Measurements from ENCODE around the gene RPL3. TPM values are rescaled to one million over a fixed set of nuclear protein-coding genes. Genes with fewer than 3 reads are reported as not detected.

Gene RPL3
- total and polyA plus RNA-seq, 4 donors = 1,521 to 2,749 (median 1,961) TPM

DNA sequence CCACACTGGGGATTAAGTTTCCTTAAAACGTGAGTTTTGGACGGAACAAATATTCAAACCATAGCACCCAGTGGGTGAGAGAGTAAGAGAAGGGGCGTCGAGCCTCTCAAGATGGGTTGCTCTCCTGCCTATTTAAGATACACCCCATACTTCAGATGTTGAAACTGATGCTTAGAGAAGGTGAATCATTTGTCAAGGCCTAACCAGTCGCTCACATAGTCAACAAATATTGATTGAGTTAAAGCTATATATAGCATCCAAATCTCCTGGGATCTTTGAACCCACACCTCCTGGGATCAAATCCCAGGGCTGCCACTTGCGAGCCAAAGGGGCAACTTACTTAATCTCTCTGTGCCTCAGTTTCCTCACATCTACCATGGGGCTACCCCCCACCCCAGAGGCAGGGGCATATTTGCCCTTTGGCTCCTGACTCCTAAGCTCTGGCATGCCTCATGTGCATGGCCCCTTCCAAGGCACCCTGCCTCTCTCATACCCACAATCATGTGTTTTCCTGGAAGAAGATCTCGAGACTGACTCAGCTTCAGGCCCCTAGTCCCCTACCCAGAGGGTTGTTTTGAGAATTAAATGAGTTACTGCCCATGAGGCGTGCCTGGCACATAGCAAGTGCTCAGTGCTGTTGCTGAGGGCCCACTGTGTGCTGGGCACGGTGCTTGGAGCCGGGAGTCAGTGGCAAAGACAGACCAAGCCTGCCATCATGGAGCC lies 55.6 kb downstream of the RPL3 start:
- H3K9me3 ChIP-seq (ENCODE audit: control insufficient read depth in 4 of 4, insufficient read depth in 3 of 4, low read length in 3 of 4) = peaks cover 0 to 12% (median 3%) of the 10 kb centered on the region in 4 donors
- no peak overlapping the region for H3K4me3 ChIP-seq
- no peak overlapping the region for H3K9ac ChIP-seq (ENCODE audit: insufficient read depth in 1 of 2, low read length in 2 of 2)
- WGBS, 2 donors = 85 to 91% methylated on average over 10 of the region's 10 CpGs
- no peaks in the 10 kb centered on the region for H3K27me3 ChIP-seq (ENCODE audit: control insufficient read depth in 3 of 3, insufficient read depth in 3 of 3, low read length in 2 of 3)
- ATAC-seq (ENCODE audit: insufficient read depth, low FRiP score) (no peak), DNase-seq (no peak)
- H3K4me1 ChIP-seq (ENCODE audit: control insufficient read depth in 5 of 5, insufficient read depth in 5 of 5, low read length in 5 of 5) = no peaks in the 10 kb centered on the region
- TF ChIP-seq, protein P1, sequence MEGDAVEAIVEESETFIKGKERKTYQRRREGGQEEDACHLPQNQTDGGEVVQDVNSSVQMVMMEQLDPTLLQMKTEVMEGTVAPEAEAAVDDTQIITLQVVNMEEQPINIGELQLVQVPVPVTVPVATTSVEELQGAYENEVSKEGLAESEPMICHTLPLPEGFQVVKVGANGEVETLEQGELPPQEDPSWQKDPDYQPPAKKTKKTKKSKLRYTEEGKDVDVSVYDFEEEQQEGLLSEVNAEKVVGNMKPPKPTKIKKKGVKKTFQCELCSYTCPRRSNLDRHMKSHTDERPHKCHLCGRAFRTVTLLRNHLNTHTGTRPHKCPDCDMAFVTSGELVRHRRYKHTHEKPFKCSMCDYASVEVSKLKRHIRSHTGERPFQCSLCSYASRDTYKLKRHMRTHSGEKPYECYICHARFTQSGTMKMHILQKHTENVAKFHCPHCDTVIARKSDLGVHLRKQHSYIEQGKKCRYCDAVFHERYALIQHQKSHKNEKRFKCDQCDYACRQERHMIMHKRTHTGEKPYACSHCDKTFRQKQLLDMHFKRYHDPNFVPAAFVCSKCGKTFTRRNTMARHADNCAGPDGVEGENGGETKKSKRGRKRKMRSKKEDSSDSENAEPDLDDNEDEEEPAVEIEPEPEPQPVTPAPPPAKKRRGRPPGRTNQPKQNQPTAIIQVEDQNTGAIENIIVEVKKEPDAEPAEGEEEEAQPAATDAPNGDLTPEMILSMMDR (IDR thresholded peaks at IDR 0.05; ENCODE audit: control extremely low read depth, extremely low read depth) = no peak
- no peaks in the 10 kb centered on the region for H3K36me3 ChIP-seq (ENCODE audit: control insufficient read depth in 4 of 4, insufficient read depth in 4 of 4, low read length in 4 of 4)
- H3K27ac ChIP-seq (ENCODE audit: low read depth in 1 of 2, low read length in 1 of 2) = no peak overlapping the region

Small RNA genes within 50 kb of the gene (small RNA-seq; reads per million reads assigned to genes)
- gene SNORD43 (ENCODE audit: low replicate concordance) (not detected), gene SNORD83A (ENCODE audit: low replicate concordance) (5,142 reads per million, percentile 100 among the genes with 10 or more reads in this experiment), gene SNORD83B (ENCODE audit: low replicate concordance) (not detected)

Other genes starting within 250 kb of the RPL3 start
- gene APOBEC3G, start 242.3 kb downstream of the RPL3 start, total RNA-seq = 10 to 100 TPM; 12.8 to 15.2 TPM
- gene APOBEC3G, start 242.3 kb downstream of the RPL3 start, polyA plus RNA-seq = 10 to 100 TPM in 1 of 2 donors, 1 to 10 TPM in 1; 6.5 to 15.5 TPM
- gene APOBEC3H, start 222.4 kb downstream of the RPL3 start, total RNA-seq = not detected
- 1 to 10 TPM in 1 of 2 donors, under 1 TPM in 1; 0.57 to 1.2 TPM for gene APOBEC3H, start 222.4 kb downstream of the RPL3 start, polyA plus RNA-seq
- 10 to 100 TPM; 18.1 to 22.9 TPM for gene CBX7, start 166.9 kb downstream of the RPL3 start, total RNA-seq
- 10 to 100 TPM; 18.9 to 27.8 TPM for gene CBX7, start 166.9 kb downstream of the RPL3 start, polyA plus RNA-seq
- gene PDGFB, start 74.6 kb downstream of the RPL3 start, total RNA-seq = 10 to 100 TPM; 19.7 to 39.4 TPM
- 10 to 100 TPM in 1 of 2 donors, 1 to 10 TPM in 1; 9.8 to 56.7 TPM for gene PDGFB, start 74.6 kb downstream of the RPL3 start, polyA plus RNA-seq
- gene SYNGR1, start 30.4 kb upstream of the RPL3 start, total RNA-seq = 10 to 100 TPM in 1 of 2 donors, 1 to 10 TPM in 1; 4.9 to 13.3 TPM
- 1 to 10 TPM; 3.5 to 6.1 TPM for gene SYNGR1, start 30.4 kb upstream of the RPL3 start, polyA plus RNA-seq
- 10 to 100 TPM; 20.2 to 29.7 TPM for gene TAB1, start 80.2 kb upstream of the RPL3 start, total RNA-seq
- 10 to 100 TPM; 13.9 to 16.4 TPM for gene TAB1, start 80.2 kb upstream of the RPL3 start, polyA plus RNA-seq
- 10 to 100 TPM in 1 of 2 donors, 1 to 10 TPM in 1; 5.8 to 19.4 TPM for gene MGAT3, start 137.4 kb upstream of the RPL3 start, total RNA-seq
- gene MGAT3, start 137.4 kb upstream of the RPL3 start, polyA plus RNA-seq = 1 to 10 TPM; 5.6 to 6.0 TPM
- 10 to 100 TPM; 18.4 to 28.9 TPM for gene MIEF1, start 182.7 kb upstream of the RPL3 start, total RNA-seq
- gene MIEF1, start 182.7 kb upstream of the RPL3 start, polyA plus RNA-seq = 10 to 100 TPM in 1 of 2 donors, 1 to 10 TPM in 1; 7.1 to 16.5 TPM
- 100 to 1,000 TPM; 179 to 390 TPM for gene ATF4, start 200.9 kb upstream of the RPL3 start, total RNA-seq
- 100 to 1,000 TPM; 431 to 882 TPM for gene ATF4, start 200.9 kb upstream of the RPL3 start, polyA plus RNA-seq
- 10 to 100 TPM; 50.0 to 90.4 TPM for gene RPS19BP1, start 213.1 kb upstream of the RPL3 start, total RNA-seq
- 100 to 1,000 TPM; 179 to 199 TPM for gene RPS19BP1, start 213.1 kb upstream of the RPL3 start, polyA plus RNA-seq

All from lung (tissue), 13 donors.